Raji (cell line): ENCODE data around the gene COPZ1.

ENCODE experiments used
- POLR2A ChIP-seq: IDR thresholded peaks from 2 replicates; pipeline ENCODE4 v1.6.1; 2011; ENCODE audit warnings: low read depth, low read length, control low read depth; ENCODE audit not compliant: insufficient read depth

The COPZ1 gene, protein sequence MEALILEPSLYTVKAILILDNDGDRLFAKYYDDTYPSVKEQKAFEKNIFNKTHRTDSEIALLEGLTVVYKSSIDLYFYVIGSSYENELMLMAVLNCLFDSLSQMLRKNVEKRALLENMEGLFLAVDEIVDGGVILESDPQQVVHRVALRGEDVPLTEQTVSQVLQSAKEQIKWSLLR

GRCh38 chr12:54324617-54325441, at the start of gene COPZ1:
Gene COPZ1 (plus strand): TSS chr12:54325131. CDS start chr12:54325164, 33 bp downstream.
- peak; percentile 71 for TF ChIP-seq POLR2A

DNA sequence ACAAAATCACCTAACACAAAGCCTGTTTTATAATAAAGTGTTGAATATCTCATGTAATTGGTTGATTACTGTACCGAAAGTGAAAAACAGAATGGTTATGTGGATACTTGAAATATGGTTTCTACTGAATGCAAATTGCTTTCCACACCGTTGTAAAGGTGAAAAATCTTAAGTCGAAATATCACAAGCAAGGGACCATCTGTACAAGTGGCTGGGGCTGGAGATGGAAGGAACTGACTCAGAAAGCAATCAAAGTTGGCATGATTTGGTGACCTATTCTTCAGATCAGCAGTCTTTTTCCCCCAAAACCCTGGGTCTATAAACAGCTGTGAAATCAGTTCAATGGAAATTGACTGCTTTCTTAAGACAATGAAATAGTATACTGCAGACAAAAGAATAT, 48.6 kb upstream of the COPZ1 start:
- TF ChIP-seq POLR2A, result no peak

- TF ChIP-seq POLR2A, result no peak
Measured at GRCh38 chr12:54277823-54278276, 47.1 kb upstream of the COPZ1 start.

- TF ChIP-seq POLR2A, result no peak
Measured at GRCh38 chr12:54279227-54279631, 45.7 kb upstream of the COPZ1 start.

- peak; percentile 92 for TF ChIP-seq POLR2A
Measured at GRCh38 chr12:54279632-54280467, 45.1 kb upstream of the COPZ1 start, which contains the start of gene CBX5. Gene CBX5 (minus strand): TSS chr12:54280122. CDS start chr12:54257650, 22,472 bp downstream.

- TF ChIP-seq POLR2A, result peak; percentile 99
Measured at GRCh38 chr12:54280468-54281260, 44.3 kb upstream of the COPZ1 start, which contains the start of gene HNRNPA1. Gene HNRNPA1 (plus strand): TSS chr12:54280726. CDS start chr12:54280808, 82 bp downstream.

DNA sequence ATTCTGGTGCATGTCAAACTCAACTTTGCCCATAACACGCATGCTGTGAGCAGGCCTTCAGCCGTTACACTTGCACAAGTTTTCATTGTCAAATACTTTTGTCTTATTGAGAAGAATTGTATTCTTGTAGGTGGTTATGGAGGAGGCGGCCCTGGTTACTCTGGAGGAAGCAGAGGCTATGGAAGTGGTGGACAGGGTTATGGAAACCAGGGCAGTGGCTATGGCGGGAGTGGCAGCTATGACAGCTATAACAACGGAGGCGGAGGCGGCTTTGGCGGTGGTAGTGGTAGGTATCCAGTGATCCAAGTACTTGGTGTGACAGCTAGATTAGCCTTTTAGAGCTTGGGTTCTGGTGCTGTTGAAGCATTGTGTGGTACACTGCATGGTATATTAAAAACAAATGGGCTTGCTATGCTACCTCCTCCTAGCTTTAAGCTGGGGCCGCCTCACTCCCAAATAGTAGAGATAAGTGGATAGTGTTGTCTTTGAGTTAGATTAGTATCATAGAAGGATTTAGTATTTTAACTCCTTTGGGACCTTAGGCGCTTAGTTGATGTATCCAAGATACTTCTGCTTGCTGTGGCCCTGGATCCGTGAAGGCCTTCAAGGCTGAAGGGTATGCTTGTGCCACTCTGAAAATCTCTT, 41.9 kb upstream of the COPZ1 start:
- TF ChIP-seq POLR2A, result no peak

DNA sequence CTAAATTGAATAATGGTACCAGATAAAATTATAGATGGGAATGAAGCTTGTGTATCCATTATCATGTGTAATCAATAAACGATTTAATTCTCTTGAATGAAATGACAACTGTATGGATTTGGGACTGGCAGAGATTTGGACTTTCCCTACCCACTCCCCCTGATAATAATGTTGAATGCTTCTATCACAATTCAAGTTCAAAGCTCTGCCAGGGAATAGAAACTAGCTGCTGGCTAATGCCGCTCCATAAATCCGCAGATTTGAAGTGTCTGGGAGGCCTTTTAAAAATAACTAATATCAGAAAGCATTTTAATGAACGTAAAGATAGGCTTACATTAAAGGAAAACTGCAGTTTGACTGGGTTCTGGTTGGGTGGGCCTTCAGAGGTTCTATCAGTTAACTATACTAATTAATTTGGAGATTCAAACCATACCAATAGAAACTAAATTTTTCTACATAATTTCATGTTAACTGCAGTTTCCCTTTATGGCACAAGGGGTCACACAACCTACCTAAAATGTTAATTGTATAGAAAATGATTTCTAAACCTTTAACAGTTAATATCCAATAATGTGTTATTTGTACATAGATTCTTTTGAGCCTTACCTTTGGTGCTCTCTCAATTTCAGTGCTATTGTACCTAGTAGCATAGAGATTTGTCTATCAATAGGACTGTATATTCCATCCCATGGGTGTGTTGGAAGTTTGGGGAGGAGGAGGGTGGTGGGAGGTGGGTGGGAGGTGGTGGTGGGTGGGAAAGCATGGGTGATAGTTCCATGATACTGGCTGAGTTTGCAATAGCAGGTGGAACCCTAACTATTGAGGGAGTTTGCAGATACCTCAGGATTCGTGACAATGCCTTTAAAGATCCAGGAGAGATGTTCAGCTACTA, 39.5 kb upstream of the COPZ1 start:
- TF ChIP-seq POLR2A, result no peak

GRCh38 chr12:54286042-54287030, 38.6 kb upstream of the COPZ1 start:
- no peak for TF ChIP-seq POLR2A

GRCh38 chr12:54287261-54288157, 37.4 kb upstream of the COPZ1 start:
- TF ChIP-seq POLR2A, result no peak; the same call in 1 of the 2 replicates

DNA sequence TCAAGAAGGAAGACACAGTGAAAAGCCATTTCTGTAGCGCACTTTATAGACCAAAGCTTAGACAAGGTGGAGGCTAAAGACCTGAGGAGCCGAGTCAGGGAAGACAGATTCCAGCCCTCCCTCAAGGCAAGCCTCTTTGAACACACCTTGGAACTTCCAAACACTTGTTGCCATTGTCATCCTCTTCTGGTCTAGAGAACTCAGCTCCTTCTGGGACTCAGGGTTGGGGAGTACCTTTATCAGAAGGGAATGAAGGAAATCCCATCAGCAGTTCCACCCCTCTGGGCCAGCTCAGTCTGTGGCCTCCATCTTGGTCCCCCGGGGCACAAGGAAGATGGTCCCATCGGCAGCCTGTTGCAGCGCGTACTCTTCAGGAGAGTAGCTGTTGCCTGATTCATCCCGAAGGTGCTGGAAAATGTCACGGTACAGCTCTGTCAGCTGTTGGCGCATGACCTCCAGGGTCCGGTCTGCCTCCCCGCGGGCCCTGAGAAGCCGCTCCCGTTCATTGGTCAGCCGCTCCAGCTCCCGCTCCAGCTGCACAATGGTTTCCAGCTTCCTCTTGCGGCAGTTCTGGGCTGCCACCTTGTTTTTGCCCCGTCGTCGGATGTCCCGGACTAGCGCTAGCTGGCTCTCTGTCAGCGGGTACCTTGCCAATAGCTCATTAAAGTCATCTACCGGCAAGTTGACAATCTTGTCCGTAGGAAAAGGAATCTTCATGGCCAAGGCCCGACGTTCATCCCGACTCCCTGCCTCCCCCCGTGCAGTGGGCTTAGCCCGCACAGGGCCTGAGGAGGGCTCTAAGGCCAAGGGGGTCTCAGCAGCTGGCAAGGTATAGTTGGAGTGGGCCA, 32.6 kb upstream of the COPZ1 start:
- no peak for TF ChIP-seq POLR2A
